ENCODE results near the gene UBAP2L.

UBAP2L gene

DNA sequence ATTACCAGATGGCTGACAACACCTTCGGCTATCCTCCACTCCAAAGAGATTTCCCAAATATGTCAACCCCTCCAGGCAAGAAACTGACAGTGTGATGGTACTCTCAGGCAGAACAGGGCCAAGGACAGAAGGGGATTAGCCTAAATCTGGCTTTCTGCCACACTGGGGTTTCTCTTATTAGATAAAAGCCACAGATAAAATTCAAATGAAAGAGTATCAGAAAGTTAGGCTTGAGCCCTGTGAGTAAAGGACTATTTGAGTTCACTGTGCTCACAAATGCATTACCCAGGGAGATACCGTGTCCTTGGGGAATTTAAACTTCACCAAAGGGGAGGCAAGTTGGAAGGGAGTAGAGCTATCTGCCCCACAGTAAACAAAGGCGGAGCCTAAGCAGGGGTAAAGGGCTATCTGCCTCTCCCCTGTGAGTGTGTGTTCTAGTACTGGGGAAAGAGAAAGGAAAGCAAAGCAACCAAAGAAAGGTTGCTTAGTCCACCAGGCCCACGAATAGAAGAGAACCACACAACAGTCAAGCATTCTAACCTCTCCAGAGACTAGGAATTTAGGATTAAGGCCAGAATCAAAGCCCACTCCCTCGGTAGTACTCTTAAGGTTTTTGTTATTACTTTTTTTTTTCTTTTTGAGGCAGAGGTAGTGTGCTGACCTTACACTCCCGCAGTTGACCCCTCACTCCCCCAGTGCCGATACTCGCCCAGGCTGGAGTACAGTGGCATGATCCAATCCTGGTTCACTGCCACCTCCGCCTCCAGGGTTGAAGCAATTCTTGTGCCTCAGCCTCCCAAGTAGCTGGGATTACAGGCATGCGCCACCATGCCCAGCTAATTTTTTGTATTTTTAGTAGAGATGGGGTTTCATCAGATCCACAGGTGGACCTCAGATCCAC, 41.6 kb upstream of the UBAP2L start:
- TF ChIP-seq TCF4 (CRISPR knock-in tag; IDR thresholded peaks at IDR 0.05; ENCODE audit: borderline replicate concordance) (no peak), ZNF70 (CRISPR knock-in tag; IDR thresholded peaks at IDR 0.05) (no peak), ZNF565 (CRISPR knock-in tag; conservative IDR thresholded peaks at IDR 0.05; ENCODE audit: low read depth) (no peak), OSR1 (CRISPR knock-in tag; IDR thresholded peaks at IDR 0.05) (no peak), PPARA (CRISPR knock-in tag; IDR thresholded peaks at IDR 0.05; ENCODE audit: borderline replicate concordance) (no peak), CSDC2 (CRISPR knock-in tag; IDR thresholded peaks at IDR 0.05) (no peak)
- TF ChIP-seq, protein P1, sequence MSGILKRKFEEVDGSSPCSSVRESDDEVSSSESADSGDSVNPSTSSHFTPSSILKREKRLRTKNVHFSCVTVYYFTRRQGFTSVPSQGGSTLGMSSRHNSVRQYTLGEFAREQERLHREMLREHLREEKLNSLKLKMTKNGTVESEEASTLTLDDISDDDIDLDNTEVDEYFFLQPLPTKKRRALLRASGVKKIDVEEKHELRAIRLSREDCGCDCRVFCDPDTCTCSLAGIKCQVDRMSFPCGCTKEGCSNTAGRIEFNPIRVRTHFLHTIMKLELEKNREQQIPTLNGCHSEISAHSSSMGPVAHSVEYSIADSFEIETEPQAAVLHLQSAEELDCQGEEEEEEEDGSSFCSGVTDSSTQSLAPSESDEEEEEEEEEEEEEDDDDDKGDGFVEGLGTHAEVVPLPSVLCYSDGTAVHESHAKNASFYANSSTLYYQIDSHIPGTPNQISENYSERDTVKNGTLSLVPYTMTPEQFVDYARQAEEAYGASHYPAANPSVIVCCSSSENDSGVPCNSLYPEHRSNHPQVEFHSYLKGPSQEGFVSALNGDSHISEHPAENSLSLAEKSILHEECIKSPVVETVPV (CRISPR knock-in tag; IDR thresholded peaks at IDR 0.05), result no peak
- ATAC-seq, result no peak

DNA sequence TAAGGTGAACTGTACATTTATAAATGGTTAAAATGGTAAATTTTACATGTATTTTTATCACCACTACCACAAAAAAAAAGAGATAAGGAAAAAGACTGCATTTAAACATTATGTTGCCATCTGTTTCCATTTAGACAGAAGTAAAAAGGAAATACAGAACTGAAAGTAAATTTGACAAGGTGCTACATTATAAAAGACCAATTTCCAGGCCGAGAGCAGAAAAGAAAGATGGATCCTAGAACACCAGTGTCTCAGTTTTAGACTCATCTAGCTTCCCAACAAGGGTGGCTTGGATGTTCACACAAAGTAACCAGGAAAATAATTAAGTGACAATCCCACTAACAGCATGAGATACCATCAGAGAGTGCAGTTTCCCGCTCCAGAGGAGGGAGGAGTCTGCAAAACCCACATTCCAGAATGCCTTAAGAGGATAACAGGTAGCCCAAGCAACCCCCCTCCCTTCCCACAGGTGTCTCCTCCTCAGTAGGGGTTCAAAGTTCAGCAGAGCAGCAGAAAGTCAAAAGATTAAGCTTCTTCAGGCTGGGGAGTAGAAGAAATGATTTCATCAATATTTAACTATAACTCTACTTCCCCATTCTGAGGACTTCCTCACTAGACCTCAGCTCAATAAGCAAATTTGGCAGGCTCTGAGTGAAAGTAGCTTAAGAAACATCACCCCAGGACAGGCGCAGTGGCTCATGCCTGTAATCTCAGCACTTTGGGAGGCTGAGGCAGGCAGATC, 40.6 kb upstream of the UBAP2L start:
- ATAC-seq, result no peak
- TF ChIP-seq, protein P2, sequence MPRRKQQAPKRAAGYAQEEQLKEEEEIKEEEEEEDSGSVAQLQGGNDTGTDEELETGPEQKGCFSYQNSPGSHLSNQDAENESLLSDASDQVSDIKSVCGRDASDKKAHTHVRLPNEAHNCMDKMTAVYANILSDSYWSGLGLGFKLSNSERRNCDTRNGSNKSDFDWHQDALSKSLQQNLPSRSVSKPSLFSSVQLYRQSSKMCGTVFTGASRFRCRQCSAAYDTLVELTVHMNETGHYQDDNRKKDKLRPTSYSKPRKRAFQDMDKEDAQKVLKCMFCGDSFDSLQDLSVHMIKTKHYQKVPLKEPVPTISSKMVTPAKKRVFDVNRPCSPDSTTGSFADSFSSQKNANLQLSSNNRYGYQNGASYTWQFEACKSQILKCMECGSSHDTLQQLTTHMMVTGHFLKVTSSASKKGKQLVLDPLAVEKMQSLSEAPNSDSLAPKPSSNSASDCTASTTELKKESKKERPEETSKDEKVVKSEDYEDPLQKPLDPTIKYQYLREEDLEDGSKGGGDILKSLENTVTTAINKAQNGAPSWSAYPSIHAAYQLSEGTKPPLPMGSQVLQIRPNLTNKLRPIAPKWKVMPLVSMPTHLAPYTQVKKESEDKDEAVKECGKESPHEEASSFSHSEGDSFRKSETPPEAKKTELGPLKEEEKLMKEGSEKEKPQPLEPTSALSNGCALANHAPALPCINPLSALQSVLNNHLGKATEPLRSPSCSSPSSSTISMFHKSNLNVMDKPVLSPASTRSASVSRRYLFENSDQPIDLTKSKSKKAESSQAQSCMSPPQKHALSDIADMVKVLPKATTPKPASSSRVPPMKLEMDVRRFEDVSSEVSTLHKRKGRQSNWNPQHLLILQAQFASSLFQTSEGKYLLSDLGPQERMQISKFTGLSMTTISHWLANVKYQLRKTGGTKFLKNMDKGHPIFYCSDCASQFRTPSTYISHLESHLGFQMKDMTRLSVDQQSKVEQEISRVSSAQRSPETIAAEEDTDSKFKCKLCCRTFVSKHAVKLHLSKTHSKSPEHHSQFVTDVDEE (CRISPR knock-in tag; IDR thresholded peaks at IDR 0.05), result no peak
- no peak for TF ChIP-seq SNAI2 (CRISPR knock-in tag; IDR thresholded peaks at IDR 0.05)
- TF ChIP-seq TOX (CRISPR knock-in tag; IDR thresholded peaks at IDR 0.05; ENCODE audit: borderline replicate concordance), result no peak
- no peak for TF ChIP-seq ZFP3 (CRISPR knock-in tag; IDR thresholded peaks at IDR 0.05)
- no peak for TF ChIP-seq CSDC2 (CRISPR knock-in tag; IDR thresholded peaks at IDR 0.05)
- TF ChIP-seq, protein P3, sequence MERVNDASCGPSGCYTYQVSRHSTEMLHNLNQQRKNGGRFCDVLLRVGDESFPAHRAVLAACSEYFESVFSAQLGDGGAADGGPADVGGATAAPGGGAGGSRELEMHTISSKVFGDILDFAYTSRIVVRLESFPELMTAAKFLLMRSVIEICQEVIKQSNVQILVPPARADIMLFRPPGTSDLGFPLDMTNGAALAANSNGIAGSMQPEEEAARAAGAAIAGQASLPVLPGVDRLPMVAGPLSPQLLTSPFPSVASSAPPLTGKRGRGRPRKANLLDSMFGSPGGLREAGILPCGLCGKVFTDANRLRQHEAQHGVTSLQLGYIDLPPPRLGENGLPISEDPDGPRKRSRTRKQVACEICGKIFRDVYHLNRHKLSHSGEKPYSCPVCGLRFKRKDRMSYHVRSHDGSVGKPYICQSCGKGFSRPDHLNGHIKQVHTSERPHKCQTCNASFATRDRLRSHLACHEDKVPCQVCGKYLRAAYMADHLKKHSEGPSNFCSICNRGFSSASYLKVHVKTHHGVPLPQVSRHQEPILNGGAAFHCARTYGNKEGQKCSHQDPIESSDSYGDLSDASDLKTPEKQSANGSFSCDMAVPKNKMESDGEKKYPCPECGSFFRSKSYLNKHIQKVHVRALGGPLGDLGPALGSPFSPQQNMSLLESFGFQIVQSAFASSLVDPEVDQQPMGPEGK (CRISPR knock-in tag; IDR thresholded peaks at IDR 0.05; ENCODE audit: borderline replicate concordance), result no peak
- TF ChIP-seq OSR1 (CRISPR knock-in tag; IDR thresholded peaks at IDR 0.05), result no peak
- TF ChIP-seq, protein P4, sequence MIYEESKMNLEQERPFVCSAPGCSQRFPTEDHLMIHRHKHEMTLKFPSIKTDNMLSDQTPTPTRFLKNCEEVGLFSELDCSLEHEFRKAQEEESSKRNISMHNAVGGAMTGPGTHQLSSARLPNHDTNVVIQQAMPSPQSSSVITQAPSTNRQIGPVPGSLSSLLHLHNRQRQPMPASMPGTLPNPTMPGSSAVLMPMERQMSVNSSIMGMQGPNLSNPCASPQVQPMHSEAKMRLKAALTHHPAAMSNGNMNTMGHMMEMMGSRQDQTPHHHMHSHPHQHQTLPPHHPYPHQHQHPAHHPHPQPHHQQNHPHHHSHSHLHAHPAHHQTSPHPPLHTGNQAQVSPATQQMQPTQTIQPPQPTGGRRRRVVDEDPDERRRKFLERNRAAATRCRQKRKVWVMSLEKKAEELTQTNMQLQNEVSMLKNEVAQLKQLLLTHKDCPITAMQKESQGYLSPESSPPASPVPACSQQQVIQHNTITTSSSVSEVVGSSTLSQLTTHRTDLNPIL (CRISPR knock-in tag; IDR thresholded peaks at IDR 0.05; ENCODE audit: low read depth), result no peak
- no peak for TF ChIP-seq RARB (CRISPR knock-in tag; IDR thresholded peaks at IDR 0.05)
- TF ChIP-seq, protein P1 (CRISPR knock-in tag; IDR thresholded peaks at IDR 0.05), result no peak
- no peak for TF ChIP-seq GLIS3 (CRISPR knock-in tag; IDR thresholded peaks at IDR 0.05)
- TF ChIP-seq, protein P5, sequence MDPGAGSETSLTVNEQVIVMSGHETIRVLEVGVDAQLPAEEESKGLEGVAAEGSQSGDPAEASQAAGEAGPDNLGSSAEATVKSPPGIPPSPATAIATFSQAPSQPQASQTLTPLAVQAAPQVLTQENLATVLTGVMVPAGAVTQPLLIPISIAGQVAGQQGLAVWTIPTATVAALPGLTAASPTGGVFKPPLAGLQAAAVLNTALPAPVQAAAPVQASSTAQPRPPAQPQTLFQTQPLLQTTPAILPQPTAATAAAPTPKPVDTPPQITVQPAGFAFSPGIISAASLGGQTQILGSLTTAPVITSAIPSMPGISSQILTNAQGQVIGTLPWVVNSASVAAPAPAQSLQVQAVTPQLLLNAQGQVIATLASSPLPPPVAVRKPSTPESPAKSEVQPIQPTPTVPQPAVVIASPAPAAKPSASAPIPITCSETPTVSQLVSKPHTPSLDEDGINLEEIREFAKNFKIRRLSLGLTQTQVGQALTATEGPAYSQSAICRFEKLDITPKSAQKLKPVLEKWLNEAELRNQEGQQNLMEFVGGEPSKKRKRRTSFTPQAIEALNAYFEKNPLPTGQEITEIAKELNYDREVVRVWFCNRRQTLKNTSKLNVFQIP (CRISPR knock-in tag; IDR thresholded peaks at IDR 0.05; ENCODE audit: borderline replicate concordance, low read depth), result no peak
- TF ChIP-seq ZNF8 (CRISPR knock-in tag; IDR thresholded peaks at IDR 0.05), result no peak
